VCaP (cell line): Measurements from ENCODE around the gene LDLRAD3.

Experiments
- H3K27ac ChIP-seq: fragments of 450-650 bp; 2 replicates; pipeline ENCODE4 v1.5.1; 2017
- TF ChIP-seq, protein P1 (sequence below): fragments of 450-650 bp; conservative IDR thresholded peaks from 2 replicates; pipeline ENCODE4 v1.5.1; 2017; ENCODE audit warnings: mild to moderate bottlenecking, moderate library complexity

Gene LDLRAD3

GRCh38 chr11:36129955-36130354 is 186.1 kb downstream of the LDLRAD3 start:
- H3K27ac ChIP-seq, result no peak overlapping the region
- TF ChIP-seq, protein P1, sequence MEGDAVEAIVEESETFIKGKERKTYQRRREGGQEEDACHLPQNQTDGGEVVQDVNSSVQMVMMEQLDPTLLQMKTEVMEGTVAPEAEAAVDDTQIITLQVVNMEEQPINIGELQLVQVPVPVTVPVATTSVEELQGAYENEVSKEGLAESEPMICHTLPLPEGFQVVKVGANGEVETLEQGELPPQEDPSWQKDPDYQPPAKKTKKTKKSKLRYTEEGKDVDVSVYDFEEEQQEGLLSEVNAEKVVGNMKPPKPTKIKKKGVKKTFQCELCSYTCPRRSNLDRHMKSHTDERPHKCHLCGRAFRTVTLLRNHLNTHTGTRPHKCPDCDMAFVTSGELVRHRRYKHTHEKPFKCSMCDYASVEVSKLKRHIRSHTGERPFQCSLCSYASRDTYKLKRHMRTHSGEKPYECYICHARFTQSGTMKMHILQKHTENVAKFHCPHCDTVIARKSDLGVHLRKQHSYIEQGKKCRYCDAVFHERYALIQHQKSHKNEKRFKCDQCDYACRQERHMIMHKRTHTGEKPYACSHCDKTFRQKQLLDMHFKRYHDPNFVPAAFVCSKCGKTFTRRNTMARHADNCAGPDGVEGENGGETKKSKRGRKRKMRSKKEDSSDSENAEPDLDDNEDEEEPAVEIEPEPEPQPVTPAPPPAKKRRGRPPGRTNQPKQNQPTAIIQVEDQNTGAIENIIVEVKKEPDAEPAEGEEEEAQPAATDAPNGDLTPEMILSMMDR, result no peak

GRCh38 chr11:36130401-36130800 is 186.5 kb downstream of the LDLRAD3 start:
- TF ChIP-seq, protein P1, result no peak
- H3K27ac ChIP-seq, result no peak overlapping the region

DNA sequence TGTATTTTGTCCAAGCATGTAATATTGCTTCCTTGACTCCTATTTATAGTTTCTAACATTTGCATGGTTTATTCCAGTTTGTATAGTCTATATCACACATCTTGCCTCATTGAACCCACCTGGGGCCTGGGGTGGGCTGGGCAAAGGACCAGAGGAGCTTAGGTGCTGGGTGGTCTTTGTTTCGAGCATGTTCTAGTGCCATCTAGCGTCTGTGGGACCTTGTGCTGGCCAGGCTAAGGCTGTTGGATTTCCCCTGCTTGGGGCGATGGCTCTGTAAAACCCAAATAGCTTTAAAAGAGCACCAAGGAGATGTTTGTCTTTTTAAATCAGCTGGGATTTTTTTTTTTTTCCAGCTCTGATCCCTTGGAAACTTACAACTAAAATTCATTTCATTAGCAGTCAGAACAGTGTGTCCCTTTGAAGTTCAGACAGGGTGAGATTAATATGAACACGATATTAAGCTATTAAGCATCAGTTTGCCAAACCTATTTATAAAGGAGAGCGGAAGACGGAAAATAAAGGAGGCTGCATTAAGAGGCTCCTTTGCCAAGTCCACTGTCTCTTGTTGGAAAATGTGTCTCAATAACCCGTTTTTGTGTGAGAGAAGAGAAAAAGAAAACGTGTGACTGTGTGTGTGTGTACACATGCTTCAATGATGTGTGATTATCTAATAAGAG is 188.0 kb downstream of the LDLRAD3 start:
- H3K27ac ChIP-seq, result no peak overlapping the region
- TF ChIP-seq, protein P1, result peak; percentile 75

GRCh38 chr11:36132940-36133339 is 189.1 kb downstream of the LDLRAD3 start:
- TF ChIP-seq, protein P1, result no peak
- H3K27ac ChIP-seq, result no peak overlapping the region

GRCh38 chr11:36135076-36135475 is 191.2 kb downstream of the LDLRAD3 start:
- TF ChIP-seq, protein P1, result no peak
- H3K27ac ChIP-seq, result no peak overlapping the region

- TF ChIP-seq, protein P1, result no peak
- no peak overlapping the region for H3K27ac ChIP-seq
These were observed 195.9 kb downstream of the LDLRAD3 start for GRCh38 chr11:36139767-36140166.

DNA sequence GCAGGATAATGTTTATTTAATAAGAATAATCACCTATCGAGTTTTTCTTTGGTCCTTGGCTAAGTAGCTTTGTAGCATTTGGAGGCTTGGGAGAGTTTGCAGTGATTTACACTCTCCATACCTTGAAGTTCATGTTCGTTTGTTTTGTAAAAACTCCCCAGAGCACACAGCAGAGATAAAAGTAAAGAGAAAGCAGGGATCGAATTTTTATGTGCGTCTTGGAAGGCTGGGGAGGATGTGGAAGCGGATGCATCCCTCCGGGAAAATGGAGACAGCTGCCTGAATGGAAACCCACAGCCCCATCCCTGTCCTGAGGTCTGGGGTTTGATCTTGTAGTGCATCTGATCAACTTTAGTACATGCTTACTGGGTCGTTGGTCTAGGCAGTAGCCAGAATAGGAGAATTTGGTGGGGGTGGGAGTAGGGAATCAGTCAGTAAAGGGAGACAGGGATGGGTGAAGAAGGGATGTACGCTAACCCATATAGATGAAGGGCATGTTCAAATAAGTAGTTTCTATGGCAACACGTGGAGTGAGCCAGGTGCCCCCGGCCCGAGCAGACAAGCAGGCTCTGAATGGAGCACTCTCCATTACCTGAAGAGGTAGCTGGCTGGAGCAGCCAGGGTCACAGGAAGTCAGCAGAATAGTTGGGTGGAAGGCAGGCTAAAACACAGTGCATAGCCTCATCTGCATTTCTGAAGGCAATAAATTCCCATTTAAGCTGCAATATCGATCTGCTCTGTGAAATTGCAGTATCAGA is 197.5 kb downstream of the LDLRAD3 start:
- TF ChIP-seq, protein P1, result no peak
- H3K27ac ChIP-seq, result no peak overlapping the region
